Islet of Langerhans (tissue), 1 donor: ENCODE measurements around the gene THADA.
A peak's percentile ranks its signal among the peaks of the same experiment; 100 is the strongest.

Experiments used
- FAIRE-seq: peaks from one replicate; lab custom pipeline; 2011; peaks lifted over from hg19 to GRCh38; lab: Jason Lieb, UNC

THADA gene

DNA sequence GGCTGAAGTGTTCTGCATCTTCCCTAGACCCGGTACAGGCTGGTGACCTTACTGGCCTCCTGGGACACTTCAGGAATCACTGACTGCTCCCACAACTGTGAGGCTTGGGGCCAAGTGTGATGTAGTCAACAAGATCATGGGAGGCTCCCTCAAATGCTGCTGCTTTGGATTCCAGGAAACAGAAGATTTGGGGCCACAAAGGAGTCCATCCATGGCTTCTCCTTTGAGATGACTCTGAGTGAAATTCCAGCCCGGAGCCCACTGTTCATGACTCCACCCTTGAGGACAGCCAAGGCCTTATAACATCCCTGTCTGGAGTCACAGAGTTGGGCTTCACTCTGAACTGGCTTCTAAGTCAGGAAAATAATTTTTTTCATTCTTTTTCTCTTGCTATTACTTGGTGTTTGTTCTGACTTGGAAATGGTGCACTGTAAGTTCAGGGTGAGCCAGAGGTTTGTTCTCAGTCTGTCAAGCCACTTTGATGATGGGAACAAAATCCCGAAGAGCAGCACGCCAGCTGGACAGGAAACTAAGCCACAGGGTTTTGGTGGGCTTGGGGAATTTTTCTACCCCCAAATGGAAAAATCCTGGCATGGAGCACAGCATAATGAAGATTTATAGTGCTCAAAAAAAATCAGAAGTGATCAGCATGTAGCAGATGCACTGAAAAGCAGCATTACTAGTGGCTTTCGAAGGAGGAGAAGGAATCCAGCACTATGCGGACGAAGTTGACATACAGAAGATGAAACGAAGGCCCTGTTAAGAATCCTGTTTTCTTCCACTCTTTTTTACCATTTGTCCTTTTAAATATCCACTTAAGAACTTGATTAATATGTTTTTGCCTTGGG, 271.4 kb downstream of the THADA start:
- no peak for FAIRE-seq

DNA sequence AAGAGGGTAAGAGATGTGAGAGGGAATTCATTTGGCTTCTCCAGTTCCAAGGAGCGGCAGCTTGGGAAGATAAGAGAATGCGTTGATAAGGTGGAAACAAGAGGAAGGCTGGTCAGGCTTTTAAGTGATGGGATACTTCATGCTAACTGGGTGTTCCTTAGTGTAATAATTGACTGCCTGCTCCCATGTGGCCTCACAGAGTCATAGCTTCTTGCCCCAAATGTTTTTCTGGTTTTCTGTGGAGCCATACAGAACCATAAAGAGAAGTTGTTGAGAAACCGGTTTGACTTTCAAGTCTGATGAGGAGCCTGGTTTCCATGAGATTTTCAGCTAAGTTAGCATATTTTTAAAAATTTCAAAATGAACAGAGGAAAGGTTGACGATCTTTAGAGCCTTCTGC, 272.0 kb downstream of the THADA start:
- no peak for FAIRE-seq

DNA sequence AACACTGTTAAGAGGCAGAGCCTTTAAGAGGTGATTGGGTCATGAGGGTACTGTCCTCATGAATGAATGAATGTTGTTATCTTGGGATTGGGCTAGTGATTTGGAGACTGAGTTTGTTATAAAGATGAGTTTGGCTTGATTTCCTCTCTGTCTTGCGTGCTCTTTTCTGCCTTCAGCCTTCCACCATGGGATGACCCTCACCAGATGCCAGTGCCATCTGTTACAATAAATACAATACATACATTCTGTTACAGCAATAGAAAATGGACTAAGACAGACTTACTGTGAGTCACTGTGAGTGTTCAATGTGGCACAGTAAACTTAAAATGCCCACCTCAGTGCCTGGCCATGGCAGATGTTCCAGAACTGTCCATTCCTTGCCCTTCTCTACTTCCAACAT, 274.4 kb downstream of the THADA start:
- FAIRE-seq: no peak

DNA sequence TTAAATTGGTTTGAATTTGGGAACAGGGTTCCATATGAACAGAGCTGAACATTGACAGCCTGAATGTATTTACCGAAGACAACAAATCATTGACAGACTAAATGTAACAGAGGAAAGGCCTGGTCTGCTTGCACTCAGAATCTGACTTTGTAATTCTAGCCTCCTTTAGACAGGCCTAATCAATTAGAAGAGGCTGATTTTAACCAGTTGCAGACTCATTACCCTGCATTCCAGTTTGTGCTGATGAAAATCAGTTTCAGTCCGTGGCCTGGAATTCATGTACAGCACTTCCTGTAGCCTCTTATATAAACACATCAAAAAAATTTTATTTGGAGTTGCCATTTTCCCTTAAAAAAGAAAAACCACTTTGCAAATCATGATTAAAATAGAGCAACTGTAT, 276.3 kb downstream of the THADA start:
- no peak for FAIRE-seq

DNA sequence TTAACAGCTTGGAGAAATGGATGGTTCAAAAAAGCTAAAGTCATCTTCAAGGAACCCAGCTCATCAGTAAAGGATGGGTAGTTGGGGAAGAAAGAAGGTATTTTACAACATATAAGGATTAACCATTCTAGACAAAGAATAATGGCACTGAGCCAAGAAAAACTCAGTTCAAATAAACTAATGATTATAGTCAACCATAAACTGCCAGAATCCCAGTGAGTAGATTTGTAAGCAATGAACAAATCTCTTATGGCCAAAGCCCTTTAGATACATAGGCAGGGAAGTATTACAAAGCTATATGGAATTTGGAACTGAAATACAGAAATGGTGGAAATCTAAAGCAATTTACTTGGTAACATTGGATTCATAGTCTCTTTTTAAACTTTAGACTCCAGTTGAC, 277.0 kb downstream of the THADA start:
- FAIRE-seq: peak; percentile 24

DNA sequence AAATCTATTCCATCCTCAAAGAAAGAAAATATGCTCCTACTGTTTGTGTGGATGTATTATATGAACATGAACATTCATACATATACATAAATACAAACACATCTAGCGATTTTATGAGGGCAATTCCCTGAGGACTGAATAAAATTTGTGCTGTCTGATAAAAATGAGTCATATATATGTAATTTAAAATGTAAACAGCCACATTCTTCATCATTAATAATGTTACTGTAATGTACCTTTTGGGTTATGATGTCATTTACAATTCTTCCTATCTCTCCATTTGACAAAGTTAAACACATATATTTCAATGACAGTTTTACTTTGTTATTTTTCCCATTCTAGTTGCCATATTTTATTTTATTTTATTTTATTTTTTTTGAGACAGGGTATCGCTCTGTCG, 278.2 kb downstream of the THADA start:
- FAIRE-seq: no peak

DNA sequence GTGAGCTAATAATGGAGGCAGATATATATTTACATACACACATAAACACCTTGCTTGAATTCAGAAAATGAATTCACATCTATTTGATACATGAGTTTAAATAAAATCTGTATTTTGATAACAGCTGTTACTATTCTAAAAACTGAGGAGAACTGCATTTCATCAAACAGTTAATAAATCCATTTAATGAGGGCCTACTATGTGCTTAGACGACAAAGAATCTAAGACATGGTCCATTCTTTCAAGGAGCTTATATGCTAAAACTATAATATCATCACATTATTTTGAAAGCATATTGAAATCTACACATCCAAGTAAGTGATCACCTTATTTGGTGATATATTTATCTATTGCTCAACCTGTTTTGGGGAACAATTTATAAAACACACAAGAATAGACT, 278.6 kb downstream of the THADA start:
- peak; percentile 17 for FAIRE-seq

DNA sequence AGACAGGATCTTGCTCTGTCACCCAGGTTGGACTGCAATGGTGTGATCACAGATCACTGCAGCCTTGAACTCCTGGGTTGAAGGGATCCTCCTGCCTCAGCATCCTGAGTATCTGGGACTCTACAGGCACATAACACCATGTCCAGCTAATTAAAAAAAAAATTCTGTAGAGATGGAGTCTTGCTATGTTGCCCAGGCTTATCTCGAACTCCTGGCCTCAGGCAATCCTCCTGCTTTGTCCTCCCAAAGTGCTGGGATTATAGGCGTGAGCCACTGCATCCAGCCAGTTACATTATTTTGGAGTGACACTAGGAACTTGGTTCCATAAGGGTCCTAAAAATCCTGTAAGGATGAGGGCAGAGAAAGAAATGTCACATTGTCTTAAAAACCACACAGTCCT, 280.4 kb downstream of the THADA start:
- no peak for FAIRE-seq

DNA sequence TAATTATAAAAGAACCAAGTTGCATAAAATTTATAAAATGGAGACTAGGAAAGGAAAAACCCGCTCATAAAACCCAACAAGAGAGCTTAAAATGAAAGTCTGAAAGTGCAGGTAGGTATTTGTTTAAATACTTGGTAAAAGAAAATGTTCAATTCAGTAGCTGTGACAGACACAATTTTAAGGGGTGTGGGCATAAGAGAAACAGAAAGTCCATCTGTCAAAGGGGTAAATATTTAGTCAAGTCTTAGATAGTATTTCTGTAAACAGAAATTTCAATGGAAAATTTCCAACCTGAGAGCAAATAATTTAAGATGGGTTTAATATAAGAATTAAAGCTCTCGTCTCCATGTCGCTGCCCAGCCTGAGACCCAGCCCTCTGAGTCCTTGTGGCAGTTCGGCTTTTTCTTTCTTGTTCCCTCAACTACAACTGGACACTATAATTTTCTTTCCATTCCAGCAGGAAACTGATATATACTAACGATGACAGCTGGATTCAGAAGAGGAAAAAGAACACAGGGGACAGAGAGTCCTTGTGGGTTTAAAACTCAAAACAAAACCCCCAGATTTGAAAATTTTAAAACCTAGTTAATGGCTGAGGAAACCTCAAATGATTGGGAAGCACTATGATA, 281.4 kb downstream of the THADA start:
- FAIRE-seq: peak; percentile 88

DNA sequence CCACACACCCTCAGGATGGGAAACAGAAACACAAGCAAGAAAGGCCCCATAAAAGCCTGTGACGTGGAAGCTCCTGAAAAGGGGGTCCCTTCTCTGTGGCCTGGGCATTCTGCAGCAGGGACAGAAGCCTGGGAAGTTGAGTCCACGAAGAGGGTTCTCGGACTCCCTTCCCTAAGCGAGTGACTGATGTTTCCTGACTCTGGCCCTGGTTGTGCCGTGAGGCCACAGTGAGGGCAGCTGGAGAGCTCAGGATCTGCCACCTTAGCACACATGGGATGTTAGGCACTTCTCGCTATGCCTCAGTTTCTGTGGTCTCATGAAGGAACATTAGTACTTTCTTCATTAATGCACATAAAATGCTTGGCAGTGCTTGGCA, 282.2 kb downstream of the THADA start:
- no peak for FAIRE-seq

DNA sequence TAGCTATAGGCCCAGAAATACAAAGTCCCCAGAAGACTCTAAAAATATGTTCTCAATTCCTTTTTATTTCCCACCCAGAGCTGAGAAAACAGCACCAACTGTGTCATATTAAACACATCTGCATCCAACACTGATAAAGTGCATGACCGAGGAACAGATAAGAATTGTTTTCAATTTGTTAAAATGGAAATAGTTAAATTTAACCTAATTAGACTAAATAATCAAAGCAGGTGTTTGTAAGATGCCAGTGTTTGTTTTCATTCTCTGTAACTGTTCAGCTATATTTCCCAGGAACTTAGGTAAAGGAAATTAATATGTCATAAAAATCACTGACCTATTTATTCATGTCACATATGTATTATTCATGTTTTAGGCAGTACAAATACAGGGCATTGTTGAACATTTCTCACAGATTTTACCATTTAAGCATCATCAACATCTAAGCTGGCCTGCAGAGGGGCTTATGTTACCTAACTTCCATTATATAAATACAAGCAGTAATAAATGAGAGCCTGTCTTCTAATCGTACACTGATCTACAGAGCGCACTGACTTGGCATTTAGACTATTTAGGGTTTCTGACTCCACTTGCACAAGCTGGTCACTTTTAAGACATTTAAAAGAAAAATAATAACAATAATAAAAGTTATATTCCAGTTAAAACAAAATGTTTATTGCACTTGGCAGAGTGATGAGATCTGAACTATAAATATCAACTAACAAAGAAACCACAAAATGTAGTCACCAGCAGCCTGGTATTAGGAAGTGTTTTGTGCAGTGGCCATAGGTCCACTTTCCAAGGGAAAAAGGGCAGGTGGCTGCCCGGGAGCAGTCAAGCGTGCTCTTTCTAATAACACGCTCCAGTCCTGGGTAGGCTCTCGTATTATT, 282.8 kb downstream of the THADA start:
- FAIRE-seq: peak; percentile 91

DNA sequence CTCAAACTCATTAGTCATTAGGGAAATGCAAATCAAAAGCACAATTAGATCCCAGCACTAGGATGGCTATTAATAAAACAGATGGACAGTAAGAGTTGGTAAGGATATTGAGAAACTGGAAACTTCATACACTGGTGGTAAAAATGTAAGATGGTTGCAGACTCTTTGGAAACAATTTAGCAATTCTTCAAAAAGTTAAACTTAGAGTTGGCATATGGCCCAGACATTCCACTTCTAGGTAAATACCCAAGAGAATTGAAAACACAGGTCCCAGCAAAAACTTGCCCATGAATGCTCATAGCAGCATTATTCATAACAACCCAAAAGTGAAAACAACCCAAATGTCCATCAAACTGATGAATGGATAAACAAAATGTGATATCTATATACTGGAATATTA, 284.6 kb downstream of the THADA start:
- FAIRE-seq: no peak

DNA sequence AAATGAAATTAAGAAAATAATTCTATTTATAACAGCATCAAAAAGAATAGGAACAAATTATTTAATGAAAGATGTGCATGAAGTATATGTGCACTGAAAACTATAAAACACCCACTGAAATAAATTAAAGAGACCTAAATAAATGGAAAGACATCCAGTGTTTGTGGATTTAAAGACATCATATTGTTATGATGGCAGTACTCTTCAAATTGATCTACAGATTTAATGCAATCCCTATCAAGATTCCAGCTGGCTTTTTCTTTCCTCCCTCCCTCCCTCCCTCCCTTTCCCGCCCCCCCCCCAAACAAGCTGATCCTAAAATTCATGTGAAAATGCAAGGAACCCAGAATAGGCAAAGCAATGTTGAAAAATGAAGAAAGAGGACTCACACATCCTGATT, 285.9 kb downstream of the THADA start:
- FAIRE-seq: no peak

DNA sequence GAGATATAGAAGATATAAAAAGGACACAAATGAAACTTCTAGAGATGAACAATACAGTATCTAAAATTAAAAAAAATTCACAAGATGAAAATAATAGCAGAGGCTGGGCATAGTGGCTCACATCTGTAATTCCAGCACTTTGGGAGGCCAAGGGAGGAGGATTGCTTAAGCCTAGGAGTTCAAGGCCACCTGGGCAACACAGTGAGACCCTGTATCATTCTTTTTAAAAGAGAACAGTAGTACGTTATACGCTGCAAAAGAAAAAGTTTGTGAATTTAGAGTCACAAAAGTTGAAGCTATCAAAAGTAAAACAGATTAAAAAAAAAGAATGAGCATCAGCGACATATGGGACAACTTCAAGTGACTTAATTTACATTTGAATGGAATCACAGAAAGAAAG, 287.9 kb downstream of the THADA start:
- FAIRE-seq: no peak

DNA sequence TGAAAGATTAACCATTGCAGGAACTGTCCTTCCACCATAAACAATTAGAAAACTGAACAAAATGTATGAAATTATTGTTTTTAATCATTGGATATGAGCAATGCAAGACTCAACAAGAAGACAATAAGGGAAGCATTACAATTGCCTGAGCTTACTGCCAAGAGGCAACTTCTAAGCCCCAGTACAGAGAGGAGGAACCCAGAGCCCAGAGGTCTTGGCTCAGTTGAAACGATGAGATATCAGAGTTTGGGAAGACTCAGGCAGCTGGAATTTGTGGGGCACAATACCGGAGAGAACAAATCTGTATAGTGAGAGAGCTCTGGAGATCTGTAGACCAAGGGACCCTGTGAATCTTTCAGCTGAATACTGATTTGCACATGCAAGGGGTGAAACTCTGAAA, 288.8 kb downstream of the THADA start:
- FAIRE-seq: no peak

DNA sequence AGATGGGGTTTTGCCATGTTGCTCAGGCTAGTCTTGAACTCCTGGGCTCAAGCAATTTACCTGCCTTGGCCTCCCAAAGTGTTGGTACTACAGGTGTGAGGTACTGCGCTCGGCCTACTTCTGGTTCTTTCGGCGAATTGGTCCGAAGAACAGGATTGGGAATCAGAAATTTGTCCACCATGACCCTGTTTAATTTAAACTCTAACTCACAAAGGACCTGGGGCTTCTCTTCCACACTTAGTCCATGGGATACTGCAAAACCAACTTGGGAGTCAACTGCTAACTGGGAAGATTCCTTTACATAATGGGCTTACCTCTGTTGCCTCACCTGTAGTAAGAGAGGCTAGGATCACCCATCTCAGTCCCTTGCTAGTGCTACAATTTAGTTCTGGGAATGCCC, 289.6 kb downstream of the THADA start:
- FAIRE-seq: no peak

DNA sequence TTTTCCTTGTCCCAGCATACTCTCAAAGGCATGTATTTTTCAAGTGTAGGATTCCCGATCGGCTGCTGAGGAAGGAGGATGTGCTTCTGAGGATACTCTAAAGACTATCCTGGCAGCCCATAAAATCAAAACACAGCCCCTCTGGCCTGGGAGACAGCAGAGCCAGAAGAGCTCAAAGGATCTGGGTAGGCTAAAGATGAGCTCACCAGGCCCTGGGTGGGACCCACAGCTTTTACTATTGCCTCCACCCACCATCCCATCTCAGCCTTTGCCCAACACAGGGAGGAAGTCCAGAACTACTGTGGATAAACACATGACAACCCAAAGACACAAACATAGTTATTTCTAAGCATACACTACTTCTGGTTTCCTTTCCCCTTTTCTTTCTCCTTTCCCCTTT, 290.3 kb downstream of the THADA start:
- no peak for FAIRE-seq

DNA sequence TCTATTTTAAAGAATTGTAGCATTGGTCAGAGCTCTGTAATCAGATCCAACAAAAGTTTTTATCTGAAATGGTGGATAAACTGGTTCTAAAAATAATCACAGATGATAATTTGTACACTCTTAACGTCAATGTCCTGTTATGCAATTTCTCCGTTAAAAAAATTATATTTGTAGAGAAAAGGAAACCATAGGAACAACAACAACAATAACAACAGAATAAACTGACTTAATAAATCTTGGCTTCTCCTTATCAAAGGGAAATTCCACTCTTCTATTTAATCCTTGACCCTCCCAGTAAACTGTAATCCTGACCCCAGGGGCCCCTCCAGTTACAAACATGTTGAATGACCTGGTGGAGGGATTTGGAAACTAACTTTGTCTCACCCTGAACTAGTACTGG, 290.8 kb downstream of the THADA start:
- FAIRE-seq: no peak

DNA sequence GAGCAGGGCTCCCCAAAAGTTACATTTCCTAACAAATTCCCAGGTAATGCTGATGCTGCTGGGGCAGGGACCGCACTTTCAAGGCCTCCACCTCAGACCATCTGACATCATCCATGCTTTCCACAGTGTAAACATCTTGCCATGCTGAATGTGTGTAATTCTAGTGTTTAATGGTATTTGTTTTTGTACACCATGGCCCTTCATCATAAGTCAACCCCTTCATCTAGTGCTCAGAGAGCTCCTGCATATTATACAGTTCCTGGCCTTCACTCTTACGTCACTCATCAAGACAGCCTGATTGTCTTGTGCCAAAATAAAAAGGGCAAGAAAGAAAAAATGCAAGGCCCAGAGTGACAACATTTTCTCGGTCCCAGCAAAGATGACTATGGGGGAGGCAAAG, 291.9 kb downstream of the THADA start:
- peak; percentile 85 for FAIRE-seq

DNA sequence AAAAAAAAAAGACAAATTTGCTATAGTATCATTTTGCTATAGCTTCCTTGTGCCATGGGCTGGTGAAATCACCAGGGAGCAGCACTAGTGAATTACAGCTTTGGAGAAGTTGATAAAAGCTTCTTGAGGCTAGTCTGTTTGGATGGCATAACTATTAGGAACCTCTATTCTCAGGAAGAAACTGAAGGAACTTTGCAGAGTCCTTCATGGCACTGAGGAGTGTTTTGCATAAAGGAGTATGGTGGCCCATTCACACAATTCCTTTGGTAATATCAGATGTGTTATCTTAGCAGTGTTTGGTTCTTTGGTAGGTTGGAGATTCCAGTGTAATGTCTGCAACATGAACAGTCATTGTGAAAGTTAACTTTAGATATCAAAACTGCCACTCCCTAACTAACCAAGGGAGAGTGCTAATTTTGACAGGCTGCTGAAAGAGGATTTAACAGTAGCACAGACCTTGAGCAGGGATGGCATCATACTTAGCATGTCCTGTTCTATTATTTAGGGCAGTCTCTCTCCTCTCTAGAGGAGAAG, 292.8 kb downstream of the THADA start:
- FAIRE-seq: no peak

DNA sequence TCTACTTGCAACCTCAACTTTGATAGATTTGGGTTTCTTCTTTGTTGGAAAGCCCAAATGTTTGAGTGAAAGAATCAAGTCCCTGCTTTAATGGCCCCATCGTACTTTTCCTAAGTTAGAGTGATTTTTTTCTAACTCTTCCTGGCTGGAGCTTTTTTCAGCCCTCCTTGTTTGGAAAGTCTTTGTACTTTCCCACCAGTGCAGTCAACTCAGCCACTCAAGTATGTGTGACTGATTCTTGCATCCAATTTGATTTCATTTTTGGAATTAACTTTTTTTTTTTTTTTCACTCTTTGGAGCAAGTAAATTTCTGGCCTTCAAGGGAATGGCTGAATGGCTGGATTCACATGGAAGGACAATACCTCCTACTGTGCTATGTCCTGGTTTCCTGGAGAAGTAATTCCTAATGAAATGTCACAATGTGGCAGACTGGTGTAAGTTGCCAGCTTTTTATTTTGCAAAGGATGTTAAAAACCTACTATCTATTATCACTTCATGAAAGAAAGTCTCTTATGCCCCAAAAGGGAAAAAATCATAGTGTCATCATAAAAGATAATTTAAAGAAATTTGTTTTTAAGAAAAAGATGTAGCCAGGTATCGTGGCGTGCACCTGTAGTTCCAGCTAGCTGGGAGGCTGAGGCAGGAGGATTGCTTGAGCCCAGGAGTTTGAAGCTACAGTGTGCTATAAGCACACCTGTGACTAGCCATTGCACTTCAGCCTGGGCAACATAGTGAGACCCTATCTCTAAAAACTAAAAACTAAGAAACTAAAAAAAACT, 293.5 kb downstream of the THADA start:
- no peak for FAIRE-seq
